ENCODE data around the gene LRRC59.

DNA sequence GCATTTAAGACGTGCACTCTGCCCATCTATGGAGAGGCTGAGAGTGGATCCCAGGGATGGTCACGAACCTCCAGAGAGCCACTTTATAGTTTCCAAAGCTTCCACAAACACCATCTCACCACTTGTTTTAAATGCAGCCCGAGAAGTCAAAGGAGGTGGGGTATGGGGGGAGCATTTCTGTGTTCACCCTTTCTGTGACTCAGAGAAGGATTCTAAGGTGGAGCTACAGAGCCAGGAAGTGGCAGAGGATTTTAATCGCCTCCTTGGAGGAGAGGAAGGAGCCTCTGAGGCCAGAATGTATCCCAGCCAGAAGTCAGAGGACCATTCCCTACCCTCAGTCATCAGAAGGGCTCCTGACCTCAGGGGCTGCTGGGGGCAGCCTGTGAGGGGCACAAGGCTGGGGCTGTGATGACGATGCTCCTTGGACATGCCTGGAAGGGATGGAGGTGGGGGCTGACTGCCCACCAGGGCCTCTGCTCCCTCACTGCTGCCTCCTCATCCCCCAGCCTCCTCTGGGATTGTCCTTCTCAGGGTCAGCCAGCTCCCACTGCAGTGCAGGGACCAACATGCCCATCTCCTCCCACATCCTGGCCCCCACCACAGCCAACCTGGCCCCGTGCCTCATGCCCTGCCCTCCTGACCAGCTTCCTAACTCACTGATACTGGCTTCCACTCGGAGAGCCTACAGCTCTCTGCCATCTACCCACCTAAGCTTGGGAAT, 48.6 kb downstream of the LRRC59 start:
- TF ChIP-seq REST (IDR thresholded peaks at IDR 0.05; ENCODE audit: unreplicated experiment) = no peak
- no peak for TF ChIP-seq EZH2 (IDR thresholded peaks at IDR 0.05; ENCODE audit: low read depth, unreplicated experiment)
- TF ChIP-seq CTCF (conservative IDR thresholded peaks at IDR 0.05; ENCODE audit: low read depth in 2 of 2) = no peak
- TF ChIP-seq STAT1 (IDR thresholded peaks at IDR 0.05; ENCODE audit: unreplicated experiment) = no peak
- no peak for TF ChIP-seq POLR2AphosphoS5 (IDR thresholded peaks at IDR 0.05; ENCODE audit: low read depth)
- no peak for TF ChIP-seq EZH2phosphoT487 (IDR thresholded peaks at IDR 0.05; ENCODE audit: unreplicated experiment)
- TF ChIP-seq NANOG (IDR thresholded peaks at IDR 0.05; ENCODE audit: borderline replicate concordance) = no peak
- TF ChIP-seq, protein P1, sequence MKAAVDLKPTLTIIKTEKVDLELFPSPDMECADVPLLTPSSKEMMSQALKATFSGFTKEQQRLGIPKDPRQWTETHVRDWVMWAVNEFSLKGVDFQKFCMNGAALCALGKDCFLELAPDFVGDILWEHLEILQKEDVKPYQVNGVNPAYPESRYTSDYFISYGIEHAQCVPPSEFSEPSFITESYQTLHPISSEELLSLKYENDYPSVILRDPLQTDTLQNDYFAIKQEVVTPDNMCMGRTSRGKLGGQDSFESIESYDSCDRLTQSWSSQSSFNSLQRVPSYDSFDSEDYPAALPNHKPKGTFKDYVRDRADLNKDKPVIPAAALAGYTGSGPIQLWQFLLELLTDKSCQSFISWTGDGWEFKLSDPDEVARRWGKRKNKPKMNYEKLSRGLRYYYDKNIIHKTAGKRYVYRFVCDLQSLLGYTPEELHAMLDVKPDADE (IDR thresholded peaks at IDR 0.05) = no peak
- no peak for TF ChIP-seq CREB1 (CRISPR knock-in tag; IDR thresholded peaks at IDR 0.05; ENCODE audit: low read depth)
- no peak for TF ChIP-seq ZNF114 (CRISPR knock-in tag; IDR thresholded peaks at IDR 0.05)
- TF ChIP-seq ZNF331 (CRISPR knock-in tag; IDR thresholded peaks at IDR 0.05; ENCODE audit: low read depth) = no peak
- TF ChIP-seq, protein P2, sequence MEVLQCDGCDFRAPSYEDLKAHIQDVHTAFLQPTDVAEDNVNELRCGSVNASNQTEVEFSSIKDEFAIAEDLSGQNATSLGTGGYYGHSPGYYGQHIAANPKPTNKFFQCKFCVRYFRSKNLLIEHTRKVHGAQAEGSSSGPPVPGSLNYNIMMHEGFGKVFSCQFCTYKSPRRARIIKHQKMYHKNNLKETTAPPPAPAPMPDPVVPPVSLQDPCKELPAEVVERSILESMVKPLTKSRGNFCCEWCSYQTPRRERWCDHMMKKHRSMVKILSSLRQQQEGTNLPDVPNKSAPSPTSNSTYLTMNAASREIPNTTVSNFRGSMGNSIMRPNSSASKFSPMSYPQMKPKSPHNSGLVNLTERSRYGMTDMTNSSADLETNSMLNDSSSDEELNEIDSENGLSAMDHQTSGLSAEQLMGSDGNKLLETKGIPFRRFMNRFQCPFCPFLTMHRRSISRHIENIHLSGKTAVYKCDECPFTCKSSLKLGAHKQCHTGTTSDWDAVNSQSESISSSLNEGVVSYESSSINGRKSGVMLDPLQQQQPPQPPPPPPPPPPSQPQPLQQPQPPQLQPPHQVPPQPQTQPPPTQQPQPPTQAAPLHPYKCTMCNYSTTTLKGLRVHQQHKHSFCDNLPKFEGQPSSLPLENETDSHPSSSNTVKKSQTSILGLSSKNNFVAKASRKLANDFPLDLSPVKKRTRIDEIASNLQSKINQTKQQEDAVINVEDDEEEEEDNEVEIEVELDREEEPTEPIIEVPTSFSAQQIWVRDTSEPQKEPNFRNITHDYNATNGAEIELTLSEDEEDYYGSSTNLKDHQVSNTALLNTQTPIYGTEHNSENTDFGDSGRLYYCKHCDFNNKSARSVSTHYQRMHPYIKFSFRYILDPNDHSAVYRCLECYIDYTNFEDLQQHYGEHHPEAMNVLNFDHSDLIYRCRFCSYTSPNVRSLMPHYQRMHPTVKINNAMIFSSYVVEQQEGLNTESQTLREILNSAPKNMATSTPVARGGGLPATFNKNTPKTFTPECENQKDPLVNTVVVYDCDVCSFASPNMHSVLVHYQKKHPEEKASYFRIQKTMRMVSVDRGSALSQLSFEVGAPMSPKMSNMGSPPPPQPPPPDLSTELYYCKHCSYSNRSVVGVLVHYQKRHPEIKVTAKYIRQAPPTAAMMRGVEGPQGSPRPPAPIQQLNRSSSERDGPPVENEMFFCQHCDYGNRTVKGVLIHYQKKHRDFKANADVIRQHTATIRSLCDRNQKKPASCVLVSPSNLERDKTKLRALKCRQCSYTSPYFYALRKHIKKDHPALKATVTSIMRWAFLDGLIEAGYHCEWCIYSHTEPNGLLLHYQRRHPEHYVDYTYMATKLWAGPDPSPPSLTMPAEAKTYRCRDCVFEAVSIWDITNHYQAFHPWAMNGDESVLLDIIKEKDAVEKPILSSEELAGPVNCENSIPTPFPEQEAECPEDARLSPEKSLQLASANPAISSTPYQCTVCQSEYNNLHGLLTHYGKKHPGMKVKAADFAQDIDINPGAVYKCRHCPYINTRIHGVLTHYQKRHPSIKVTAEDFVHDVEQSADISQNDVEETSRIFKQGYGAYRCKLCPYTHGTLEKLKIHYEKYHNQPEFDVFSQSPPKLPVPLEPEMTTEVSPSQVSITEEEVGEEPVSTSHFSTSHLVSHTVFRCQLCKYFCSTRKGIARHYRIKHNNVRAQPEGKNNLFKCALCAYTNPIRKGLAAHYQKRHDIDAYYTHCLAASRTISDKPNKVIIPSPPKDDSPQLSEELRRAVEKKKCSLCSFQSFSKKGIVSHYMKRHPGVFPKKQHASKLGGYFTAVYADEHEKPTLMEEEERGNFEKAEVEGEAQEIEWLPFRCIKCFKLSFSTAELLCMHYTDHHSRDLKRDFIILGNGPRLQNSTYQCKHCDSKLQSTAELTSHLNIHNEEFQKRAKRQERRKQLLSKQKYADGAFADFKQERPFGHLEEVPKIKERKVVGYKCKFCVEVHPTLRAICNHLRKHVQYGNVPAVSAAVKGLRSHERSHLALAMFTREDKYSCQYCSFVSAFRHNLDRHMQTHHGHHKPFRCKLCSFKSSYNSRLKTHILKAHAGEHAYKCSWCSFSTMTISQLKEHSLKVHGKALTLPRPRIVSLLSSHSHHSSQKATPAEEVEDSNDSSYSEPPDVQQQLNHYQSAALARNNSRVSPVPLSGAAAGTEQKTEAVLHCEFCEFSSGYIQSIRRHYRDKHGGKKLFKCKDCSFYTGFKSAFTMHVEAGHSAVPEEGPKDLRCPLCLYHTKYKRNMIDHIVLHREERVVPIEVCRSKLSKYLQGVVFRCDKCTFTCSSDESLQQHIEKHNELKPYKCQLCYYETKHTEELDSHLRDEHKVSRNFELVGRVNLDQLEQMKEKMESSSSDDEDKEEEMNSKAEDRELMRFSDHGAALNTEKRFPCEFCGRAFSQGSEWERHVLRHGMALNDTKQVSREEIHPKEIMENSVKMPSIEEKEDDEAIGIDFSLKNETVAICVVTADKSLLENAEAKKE (CRISPR knock-in tag; IDR thresholded peaks at IDR 0.05) = no peak
- TF ChIP-seq JUNB (IDR thresholded peaks at IDR 0.05; ENCODE audit: unreplicated experiment) = no peak
